Upper lobe of left lung (tissue), 4 donors: ENCODE data around the gene AGBL5.

Source experiments
- POLR2A ChIP-seq, 4 donors: fragments of 450-650 bp; IDR thresholded peaks; one replicate each; pipeline ENCODE4 v1.5.1; 2016 to 2017; ENCODE audit warnings: antibody characterized with exemption in 4 of 4, mild to moderate bottlenecking in 2 of 4
- POLR2AphosphoS5 ChIP-seq, 2 donors: sonication (generic); formaldehyde crosslinking; IDR thresholded peaks; one replicate each; pipeline ENCODE4 v1.5.1; 2017; ENCODE audit warnings: antibody characterized with exemption in 2 of 2
- TF ChIP-seq, protein P1 (sequence below), 6 experiments: fragments of 450-650 bp in 4 of 6; fragments of 200-600 bp in 2 of 6; sonication (generic) in 2 of 6; IDR thresholded peaks; one replicate each; pipeline ENCODE4 v1.5.1; 2016 to 2019; ENCODE audit warnings: antibody characterized with exemption in 6 of 6

DNA sequence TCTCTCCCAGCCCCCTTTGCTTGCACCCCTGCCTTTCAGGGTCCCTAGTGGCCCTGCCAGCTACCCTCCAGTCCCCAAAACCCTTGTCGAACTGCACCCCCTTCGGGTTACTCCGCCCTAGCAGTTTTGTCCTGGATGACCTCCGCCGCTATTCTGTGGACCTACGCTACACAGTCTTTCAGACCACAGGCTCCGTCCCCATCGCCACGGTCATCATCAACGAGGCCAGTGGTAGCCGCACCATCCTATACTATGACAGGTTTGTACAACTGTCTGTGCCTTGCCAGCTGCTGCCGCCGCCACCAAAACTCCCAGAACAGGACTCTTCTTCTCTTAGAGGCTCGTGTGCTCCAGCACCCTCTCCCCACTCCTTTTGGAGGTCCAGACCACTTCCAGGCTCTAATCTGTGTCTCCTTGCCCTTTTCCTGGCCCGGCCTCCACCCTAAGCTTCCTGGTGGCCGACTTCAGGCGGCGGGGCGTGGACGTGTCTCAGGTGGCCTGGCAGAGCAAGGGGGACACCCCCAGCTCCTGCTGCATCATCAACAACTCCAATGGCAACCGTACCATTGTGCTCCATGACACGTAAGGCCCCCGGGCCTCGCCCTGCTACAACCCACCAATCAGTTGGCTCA, 43.0 kb downstream of the AGBL5 start:
- TF ChIP-seq, protein P1, sequence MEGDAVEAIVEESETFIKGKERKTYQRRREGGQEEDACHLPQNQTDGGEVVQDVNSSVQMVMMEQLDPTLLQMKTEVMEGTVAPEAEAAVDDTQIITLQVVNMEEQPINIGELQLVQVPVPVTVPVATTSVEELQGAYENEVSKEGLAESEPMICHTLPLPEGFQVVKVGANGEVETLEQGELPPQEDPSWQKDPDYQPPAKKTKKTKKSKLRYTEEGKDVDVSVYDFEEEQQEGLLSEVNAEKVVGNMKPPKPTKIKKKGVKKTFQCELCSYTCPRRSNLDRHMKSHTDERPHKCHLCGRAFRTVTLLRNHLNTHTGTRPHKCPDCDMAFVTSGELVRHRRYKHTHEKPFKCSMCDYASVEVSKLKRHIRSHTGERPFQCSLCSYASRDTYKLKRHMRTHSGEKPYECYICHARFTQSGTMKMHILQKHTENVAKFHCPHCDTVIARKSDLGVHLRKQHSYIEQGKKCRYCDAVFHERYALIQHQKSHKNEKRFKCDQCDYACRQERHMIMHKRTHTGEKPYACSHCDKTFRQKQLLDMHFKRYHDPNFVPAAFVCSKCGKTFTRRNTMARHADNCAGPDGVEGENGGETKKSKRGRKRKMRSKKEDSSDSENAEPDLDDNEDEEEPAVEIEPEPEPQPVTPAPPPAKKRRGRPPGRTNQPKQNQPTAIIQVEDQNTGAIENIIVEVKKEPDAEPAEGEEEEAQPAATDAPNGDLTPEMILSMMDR (IDR thresholded peaks at IDR 0.05), result no peak
- TF ChIP-seq POLR2AphosphoS5 (IDR thresholded peaks at IDR 0.05) (no peak), POLR2A (IDR thresholded peaks at IDR 0.05) (no peak)
